Activated CD8-positive, alpha-beta memory T cell treated with anti-CD3 and anti-CD28 coated beads, Interleukin-2, amount 10 ng/mL, durations not matched to agents 7 days and 5 days (primary cell): ENCODE measurements around the gene ZNF785. TPM values are rescaled to one million over a fixed set of nuclear protein-coding genes. Genes with fewer than 3 reads are reported as not detected.
"Not testable (repeated sequence)": the region's sequence is repeated elsewhere in the genome, so short reads cannot be mapped to it uniquely, and the experiment has no call there.

Source experiments
- ATAC-seq: fragments of 150-1000 bp; cut with Tn5 transposase; one replicate; pipeline ENCODE4 v1.10.0; 2021; ENCODE audit warnings: moderate library complexity
- CTCF ChIA-PET: fragments of 350-600 bp; sonication (Branson Sonifier 250); formaldehyde crosslinking; loops from one replicate; lab custom pipeline; 2021; ENCODE audit warnings: antibody characterized with exemption; lab: Charles Lee
- DNase-seq: peaks from one replicate; pipeline ENCODE4 v3.0.0-alpha.2; 2020
- H3K27ac Mint-ChIP-seq: one replicate; pipeline ENCODE4 v1.8.0; 2021; ENCODE audit warnings: mild to moderate bottlenecking, mixed read lengths
- H3K27me3 Mint-ChIP-seq: one replicate; pipeline ENCODE4 v1.8.0; 2021; ENCODE audit warnings: mixed read lengths
- H3K36me3 Mint-ChIP-seq: one replicate; pipeline ENCODE4 v1.8.0; 2021; ENCODE audit warnings: mild to moderate bottlenecking, mixed read lengths
- H3K4me1 Mint-ChIP-seq: one replicate; pipeline ENCODE4 v1.8.0; 2021; ENCODE audit warnings: mixed read lengths
- H3K4me3 Mint-ChIP-seq: one replicate; pipeline ENCODE4 v1.8.0; 2021; ENCODE audit warnings: mild to moderate bottlenecking, moderate library complexity, mixed read lengths
- H3K9me3 Mint-ChIP-seq: one replicate; pipeline ENCODE4 v1.8.0; 2022; ENCODE audit warnings: low read depth, mixed read lengths
- total RNA-seq, 2 experiments: library from RNA; stranded (reverse); gene quantifications; one replicate each; pipeline ENCODE4 v1.2.3, GENCODE V29; 2021

Gene ZNF785
- total RNA-seq, 2 experiments from 2014 or later, result 18.9 to 21.2 TPM

DNA sequence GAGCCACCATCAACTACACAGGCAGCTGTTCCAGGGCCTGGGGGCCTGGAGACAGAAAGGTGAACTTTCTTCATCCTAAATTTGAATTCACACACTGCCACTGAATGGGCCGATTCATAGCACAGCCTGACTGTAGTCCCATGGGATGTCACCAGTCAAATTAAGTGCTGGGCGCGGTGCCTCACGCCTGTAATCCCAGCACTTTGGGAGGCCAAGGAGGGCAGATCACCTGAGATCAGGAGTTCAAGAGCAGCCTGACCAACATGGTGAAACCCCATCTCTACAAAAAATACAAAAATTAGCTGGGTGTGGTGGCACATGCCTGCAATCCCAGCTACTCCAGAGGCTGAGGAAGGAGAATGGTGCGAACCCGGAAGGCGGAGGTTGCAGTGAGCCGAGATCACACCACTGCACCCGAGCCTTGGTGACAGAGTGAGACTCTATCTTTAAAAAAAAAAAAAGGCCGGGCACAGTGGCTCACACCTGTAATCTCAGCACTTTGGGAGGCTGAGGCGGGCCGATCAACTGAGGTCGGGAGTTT lies 45.4 kb downstream of the ZNF785 start:
- ATAC-seq, H3K9me3 Mint-ChIP-seq, CTCF ChIA-PET, H3K4me3 Mint-ChIP-seq, H3K27me3 Mint-ChIP-seq, H3K27ac Mint-ChIP-seq, DNase-seq: not testable (repeated sequence)
- H3K4me1 Mint-ChIP-seq, result peaks cover 24% of the 10 kb centered on the region
- H3K36me3 Mint-ChIP-seq, result peaks cover 12% of the 10 kb centered on the region

DNA sequence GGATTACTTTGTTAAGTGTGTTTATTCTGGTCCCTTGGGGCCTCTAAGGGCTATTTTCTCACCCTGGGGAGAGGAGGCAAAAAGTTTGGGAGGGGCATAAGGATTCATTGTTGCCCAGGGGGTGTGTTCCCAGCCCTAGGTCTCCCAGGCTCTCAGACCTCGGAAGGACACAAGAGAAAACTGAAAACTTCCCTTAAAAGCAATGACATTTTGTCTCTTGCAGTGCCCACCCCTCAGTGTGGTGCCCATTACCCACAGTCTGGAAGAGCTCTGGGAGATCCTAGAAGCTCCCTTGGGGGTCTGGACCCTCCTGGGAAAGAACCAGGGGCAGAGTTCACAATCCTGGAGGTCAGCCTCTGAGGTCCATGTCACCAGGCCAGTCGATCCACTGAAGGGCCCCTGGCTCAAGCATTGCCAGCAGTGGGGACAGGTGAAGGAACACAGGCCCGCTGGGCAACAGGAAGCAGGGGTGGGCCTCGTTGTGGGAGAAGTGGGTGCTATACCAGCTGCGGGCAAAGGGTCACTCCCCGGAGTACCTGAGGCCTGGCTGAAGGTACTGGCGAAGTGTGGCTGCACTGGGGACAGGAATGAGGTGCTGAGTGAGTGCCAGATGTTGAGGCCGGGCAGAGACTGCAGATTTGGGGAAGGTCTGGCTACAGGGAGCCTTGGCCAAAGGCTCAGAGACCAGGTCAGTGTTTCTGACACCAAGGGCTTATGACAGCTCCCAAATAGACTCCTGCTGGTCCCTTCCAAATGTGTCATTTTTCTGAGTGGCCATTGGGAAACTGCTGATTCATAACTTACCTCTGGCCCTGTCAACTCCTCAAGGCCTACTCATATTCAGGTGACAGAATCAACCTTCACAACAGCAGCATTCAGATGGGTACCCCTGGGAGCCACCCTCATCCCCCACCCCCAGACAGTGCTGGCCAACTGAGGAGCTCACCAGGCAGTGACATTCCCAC lies 46.2 kb downstream of the ZNF785 start:
- Mint-ChIP-seq H3K9me3 (no peaks in the 10 kb centered on the region), H3K27ac (no peak overlapping the region), H3K4me1 (peaks cover 24% of the 10 kb centered on the region), H3K36me3 (peaks cover 12% of the 10 kb centered on the region), H3K4me3 (no peak overlapping the region), H3K27me3 (no peaks in the 10 kb centered on the region)
- no peak for ATAC-seq
- DNase-seq, result no peak
- CTCF ChIA-PET, result no interaction called here

DNA sequence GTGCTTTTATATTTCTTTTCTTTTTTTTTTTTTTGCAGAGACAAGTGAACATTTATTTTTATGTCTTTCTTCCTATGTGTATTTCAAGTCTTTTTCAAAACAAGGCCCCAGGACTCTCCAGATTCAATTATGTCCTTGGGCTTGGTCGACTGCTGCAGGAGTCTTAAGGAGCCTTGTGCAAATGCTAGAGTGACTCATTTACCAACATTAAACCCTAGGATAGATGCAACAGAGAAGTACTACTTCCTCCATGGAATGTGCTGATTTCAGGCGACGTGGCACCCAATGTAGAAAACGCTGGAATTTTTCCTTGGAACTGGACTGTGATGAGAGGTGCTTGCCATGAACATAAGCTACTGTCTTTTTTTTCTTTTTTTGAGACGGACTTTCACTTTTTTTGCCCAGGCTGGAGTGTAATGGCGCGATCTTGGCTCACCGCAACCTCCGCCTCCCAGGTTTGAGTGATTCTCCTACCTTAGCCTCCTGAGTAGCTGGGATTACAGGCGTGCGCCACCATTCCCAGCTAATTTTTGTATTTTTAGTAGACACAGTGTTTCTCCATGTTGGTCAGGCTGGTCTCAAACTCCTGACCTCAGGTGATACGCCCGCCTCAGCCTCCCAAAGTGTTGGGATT lies 49.0 kb downstream of the ZNF785 start:
- not testable (repeated sequence) for DNase-seq, H3K27me3 Mint-ChIP-seq, ATAC-seq, H3K9me3 Mint-ChIP-seq
- peak overlapping the region; percentile 96 for H3K27ac Mint-ChIP-seq
- H3K4me3 Mint-ChIP-seq, result peak overlapping the region; percentile 82
- CTCF ChIA-PET, result interaction anchor here (0.7 to 4.3 kb wide), 18 partner anchors 8 to 118 kb away, joined by 3 to 60 read pairs (median 9); partner anchors contain the start of genes DCTPP1, ZNF689, ZNF764 and ZNF785
- H3K4me1 Mint-ChIP-seq, result peaks cover 30% of the 10 kb centered on the region
- H3K36me3 Mint-ChIP-seq, result peaks cover 15% of the 10 kb centered on the region

DNA sequence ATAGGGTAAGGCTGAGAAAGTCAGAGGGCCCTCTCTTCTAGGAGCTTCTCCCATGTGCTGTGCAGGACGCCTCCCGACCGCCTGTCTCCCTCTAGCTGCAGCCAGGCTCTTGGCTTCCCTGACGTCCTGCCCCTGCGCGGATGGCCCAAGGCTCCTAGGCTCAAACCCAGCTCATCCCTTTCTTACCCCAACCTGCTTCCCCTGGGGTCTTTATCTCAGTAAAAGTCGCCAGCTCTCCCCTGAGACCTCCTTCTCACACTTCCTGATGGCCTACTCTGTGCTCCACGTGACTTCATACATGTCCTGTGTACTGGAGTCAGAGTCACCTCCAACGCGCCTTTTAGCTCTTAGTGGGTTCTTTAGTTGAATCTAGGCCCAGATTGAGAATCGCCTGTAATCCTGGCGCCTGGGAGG lies 49.7 kb downstream of the ZNF785 start:
- Mint-ChIP-seq H3K9me3 (no peaks in the 10 kb centered on the region), H3K4me3 (peak overlapping the region; percentile 82), H3K4me1 (peaks cover 30% of the 10 kb centered on the region), H3K27me3 (no peaks in the 10 kb centered on the region), H3K27ac (peak overlapping the region; percentile 96), H3K36me3 (peaks cover 20% of the 10 kb centered on the region)
- ATAC-seq, result peak; percentile 66
- DNase-seq, result peak; percentile 80
- CTCF ChIA-PET, result interaction anchor here (0.6 to 4.3 kb wide), 41 partner anchors 8 to 406 kb away, joined by 3 to 60 read pairs (median 5); partner anchors contain the start of genes DCTPP1, ITGAL, PRR14 and ZNF688

DNA sequence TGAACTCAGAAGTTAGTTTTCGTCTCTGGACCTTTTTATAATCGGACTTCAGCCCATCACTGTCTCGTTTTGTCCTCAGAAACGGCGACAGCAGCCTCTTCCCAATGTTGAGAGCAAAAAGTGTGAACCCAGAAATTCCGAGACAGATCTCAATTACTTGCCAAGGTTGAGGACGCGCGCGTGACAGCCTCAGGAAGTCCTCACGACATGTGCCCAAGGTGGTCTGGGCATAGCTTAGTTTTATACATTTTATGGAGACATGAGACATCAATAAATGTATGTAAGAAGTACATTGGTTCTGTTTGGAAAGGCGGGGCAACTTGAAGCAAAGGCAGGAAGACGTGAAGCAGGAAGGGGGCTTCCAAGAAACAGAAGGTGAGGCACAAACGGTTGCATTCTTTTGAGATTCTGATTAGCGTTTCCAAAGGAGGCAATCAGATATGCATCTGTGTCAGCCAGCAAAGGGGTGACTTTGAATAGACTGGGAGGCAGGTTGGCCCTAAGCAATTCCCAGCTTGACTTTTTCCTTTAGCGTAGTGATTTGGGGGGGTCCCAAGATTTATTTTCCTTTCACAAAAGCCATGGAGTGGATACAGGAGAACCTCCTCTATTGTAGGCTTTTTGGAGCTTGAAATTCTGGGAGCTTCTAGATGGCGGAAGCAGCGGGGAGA lies 50.3 kb downstream of the ZNF785 start:
- Mint-ChIP-seq H3K9me3 (no peaks in the 10 kb centered on the region), H3K27me3 (no peaks in the 10 kb centered on the region), H3K36me3 (peaks cover 22% of the 10 kb centered on the region), H3K27ac (peak overlapping the region; percentile 96), H3K4me1 (peaks cover 30% of the 10 kb centered on the region), H3K4me3 (peak overlapping the region; percentile 82)
- DNase-seq, result no peak
- ATAC-seq, result peak; percentile 25
- CTCF ChIA-PET, result interaction anchor here (0.6 to 4.3 kb wide), 43 partner anchors 8 to 407 kb away, joined by 3 to 60 read pairs (median 5); partner anchors contain the start of genes DCTPP1, ITGAL, PRR14 and ZNF688

DNA sequence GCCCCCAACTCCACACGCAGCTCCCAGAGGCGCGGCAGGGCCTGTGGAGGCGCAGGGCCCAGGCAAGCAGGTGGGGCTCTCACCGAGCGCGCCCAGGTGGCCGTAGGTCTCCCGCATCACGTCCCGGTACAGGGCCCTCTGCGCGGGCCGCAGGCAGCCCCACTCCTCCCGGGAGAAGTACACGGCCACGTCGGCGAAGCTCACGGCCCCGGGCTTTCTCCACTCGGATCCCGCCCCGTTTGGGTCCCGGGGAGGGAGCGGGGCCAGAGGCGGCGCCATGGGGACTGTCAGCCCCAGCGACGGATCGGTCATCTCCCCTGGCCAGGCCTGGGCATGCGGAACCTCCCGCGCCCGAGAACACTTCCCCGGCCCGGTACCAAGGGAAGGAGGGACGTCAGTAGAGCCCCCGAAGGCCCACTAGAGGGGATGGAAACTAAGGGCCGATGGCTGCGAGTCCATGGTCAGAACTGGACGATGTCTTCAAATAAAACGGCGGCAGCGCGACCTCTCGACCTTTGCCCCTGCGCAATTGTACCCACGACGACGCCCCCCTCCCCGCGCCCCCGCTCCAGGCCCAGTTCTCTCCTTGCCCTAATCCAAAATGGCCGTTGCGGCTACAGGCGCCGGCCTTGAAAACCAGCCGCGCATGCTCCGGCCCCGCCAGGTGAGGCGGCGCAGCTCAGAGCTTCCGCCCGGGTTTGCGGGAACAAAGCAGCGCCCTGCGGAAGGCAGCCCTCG lies 51.0 kb downstream of the ZNF785 start, which contains the start of gene ZNF747:
TSS of gene ZNF747 (minus strand) at position 491 of the 738 bp plus-strand sequence. CDS start at position 312, 179 bp downstream.
- H3K4me1 Mint-ChIP-seq, result peaks cover 30% of the 10 kb centered on the region
- peak; percentile 86 for ATAC-seq
- H3K27me3 Mint-ChIP-seq, result no peaks in the 10 kb centered on the region
- H3K9me3 Mint-ChIP-seq, result no peaks in the 10 kb centered on the region
- peak within 1 kb of the TSS; percentile 96 for H3K27ac Mint-ChIP-seq
- peak; percentile 94 for DNase-seq
- H3K36me3 Mint-ChIP-seq, result peaks cover 22% of the 10 kb centered on the region
- CTCF ChIA-PET, result interaction anchor here (0.6 to 4.3 kb wide), 26 partner anchors 15 to 408 kb away, joined by 3 to 60 read pairs (median 8); partner anchors contain the start of genes DCTPP1, ITGAL, ZNF688 and ZNF689
- peak within 1 kb of the TSS; percentile 82 for H3K4me3 Mint-ChIP-seq

DNA sequence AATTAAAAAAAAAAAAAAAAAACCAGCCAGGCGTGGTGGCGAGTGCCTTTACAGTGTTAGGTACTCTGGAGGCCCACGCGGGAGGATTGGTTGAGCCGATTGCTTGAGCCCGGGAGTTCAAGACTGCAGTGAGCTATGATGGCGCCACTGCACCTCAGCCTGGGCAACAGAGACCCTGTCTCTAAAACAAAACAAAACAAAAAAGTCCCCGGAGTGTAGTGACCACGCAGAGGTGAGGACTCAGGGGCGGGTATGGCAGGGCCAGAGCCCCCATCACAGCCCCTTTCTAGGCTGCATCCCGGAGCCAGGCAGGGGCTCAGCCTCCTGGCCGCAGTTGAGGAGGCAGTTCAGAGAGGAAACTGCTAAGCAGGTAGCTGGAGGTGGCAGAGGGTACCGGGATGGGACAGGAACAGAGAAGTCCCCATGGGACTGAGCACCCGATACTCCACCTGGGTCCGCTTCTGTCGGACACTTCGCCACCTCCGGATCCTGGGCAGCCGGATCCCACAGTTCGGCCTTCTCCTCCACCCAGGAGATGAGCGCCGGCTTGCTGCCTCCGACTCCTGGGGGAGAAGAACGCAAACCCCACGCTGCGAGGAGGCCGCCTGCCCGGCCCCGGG lies 51.6 kb downstream of the ZNF785 start:
- peaks cover 22% of the 10 kb centered on the region for H3K36me3 Mint-ChIP-seq
- peak; percentile 5 for ATAC-seq
- H3K27ac Mint-ChIP-seq, result peak overlapping the region; percentile 96
- H3K4me1 Mint-ChIP-seq, result peaks cover 30% of the 10 kb centered on the region
- H3K4me3 Mint-ChIP-seq, result peak overlapping the region; percentile 82
- no peaks in the 10 kb centered on the region for H3K9me3 Mint-ChIP-seq
- H3K27me3 Mint-ChIP-seq, result no peaks in the 10 kb centered on the region
- CTCF ChIA-PET, result interaction anchor here (1.2 to 4.3 kb wide), 9 partner anchors 20 to 408 kb away, joined by 3 to 60 read pairs (median 14); partner anchors contain the start of genes DCTPP1, ZNF688 and ZNF764
- DNase-seq, result peak; percentile 54

DNA sequence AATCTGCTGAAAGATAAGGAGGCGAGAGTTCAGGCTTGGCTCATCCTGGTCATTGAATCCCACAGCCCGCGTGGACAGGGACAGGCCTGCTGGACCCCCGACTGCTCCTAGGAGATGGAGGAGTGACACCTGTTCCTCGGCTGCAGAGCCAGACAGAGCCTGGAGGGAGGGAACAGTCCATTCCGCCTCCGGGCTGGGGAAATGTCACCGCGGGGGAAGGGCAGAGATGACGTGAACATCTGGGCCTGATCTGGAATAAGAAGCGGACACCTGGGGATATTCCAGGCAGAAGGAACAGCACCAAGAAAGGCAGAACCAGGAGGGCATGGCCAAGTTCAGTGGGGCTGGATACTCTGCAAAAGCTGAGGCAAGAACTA lies 52.4 kb downstream of the ZNF785 start:
- ATAC-seq, result no peak
- peaks cover 33% of the 10 kb centered on the region for H3K4me1 Mint-ChIP-seq
- no peaks in the 10 kb centered on the region for H3K9me3 Mint-ChIP-seq
- H3K36me3 Mint-ChIP-seq, result peaks cover 22% of the 10 kb centered on the region
- DNase-seq, result no peak
- CTCF ChIA-PET, result interaction anchor here (1.2 to 4.3 kb wide), 5 partner anchors 25 to 103 kb away, joined by 5 to 60 read pairs (median 23); partner anchors contain the start of genes DCTPP1 and ZNF764
- H3K27me3 Mint-ChIP-seq, result no peaks in the 10 kb centered on the region
- H3K4me3 Mint-ChIP-seq, result peak overlapping the region; percentile 82
- peak overlapping the region; percentile 96 for H3K27ac Mint-ChIP-seq

DNA sequence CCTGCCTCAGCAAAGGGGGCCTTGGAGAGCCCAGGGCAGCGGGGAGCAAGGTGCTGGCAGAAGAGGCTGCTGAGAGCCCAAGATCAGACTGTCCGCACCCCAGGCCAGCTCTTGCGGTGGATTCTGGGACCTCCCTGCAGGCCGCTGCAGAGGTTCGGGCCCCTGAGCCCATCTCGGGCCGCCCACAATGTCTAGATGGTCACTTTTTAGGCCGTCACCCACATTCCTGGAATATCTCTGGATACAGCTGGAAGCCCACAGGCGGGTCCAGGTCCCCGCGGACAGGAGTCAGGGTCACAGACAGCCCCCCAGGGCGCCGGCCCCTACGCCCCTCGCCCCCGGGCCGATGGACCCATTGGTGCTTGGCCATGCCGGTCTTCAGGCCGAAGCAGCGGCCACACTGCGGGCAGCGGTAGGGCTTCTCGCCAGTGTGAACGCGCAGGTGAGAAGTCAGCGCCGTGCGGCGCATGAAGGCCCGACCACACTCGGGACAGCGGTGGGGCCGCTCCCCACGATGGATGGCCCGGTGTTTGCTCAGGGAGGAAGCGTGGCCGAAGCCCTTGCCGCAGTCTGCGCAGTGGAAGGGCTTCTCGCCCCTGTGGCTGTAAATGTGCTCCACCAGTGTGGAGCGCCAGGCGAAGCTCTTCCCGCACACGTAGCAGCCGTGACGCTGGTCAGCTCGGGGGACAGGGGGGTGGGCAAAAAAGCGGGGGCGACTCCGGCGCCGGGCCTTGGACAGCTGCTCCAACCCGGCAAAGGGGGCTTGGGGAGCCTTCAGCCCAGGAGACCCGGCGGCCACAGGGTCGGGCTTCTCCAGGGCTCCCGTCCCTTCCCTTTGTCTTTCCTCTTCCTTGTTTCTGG lies 53.0 kb downstream of the ZNF785 start:
- Mint-ChIP-seq H3K4me3 (peak overlapping the region; percentile 82), H3K4me1 (peaks cover 35% of the 10 kb centered on the region), H3K36me3 (peaks cover 18% of the 10 kb centered on the region), H3K9me3 (no peaks in the 10 kb centered on the region), H3K27me3 (no peaks in the 10 kb centered on the region), H3K27ac (no peak overlapping the region)
- no peak for ATAC-seq
- CTCF ChIA-PET, result interaction anchor here (1.1 to 4.3 kb wide), 2 partner anchors 83 to 103 kb away, joined by 5 to 20 read pairs; partner anchors contain the start of gene DCTPP1
- no peak for DNase-seq
